NCI-H524 (cell line): ENCODE data around the gene ROCK2.

Source experiments
- DNase-seq, 2 experiments: peaks; one replicate each; lab custom pipeline; 2025; lab: John Stamatoyannopoulos, UW

The ROCK2 gene

GRCh38 chr2:11310212-11310611 lies 34.2 kb downstream of the ROCK2 start:
- DNase-seq: no peak

- no peak for DNase-seq
Measured at GRCh38 chr2:11309706-11310105, 34.7 kb downstream of the ROCK2 start.

GRCh38 chr2:11307764-11308415 lies 36.5 kb downstream of the ROCK2 start:
- DNase-seq: no peak

GRCh38 chr2:11305958-11306357 lies 38.5 kb downstream of the ROCK2 start:
- DNase-seq: no peak

- DNase-seq: no peak
Measured at GRCh38 chr2:11305338-11305737, 39.1 kb downstream of the ROCK2 start.

- DNase-seq: no peak
Measured at GRCh38 chr2:11304476-11304875, 40.0 kb downstream of the ROCK2 start.

GRCh38 chr2:11303290-11304013 lies 41.0 kb downstream of the ROCK2 start:
- DNase-seq: no peak

GRCh38 chr2:11299439-11299838 lies 45.0 kb downstream of the ROCK2 start:
- no peak for DNase-seq

- DNase-seq: no peak
Measured at GRCh38 chr2:11298592-11298991, 45.8 kb downstream of the ROCK2 start.

- DNase-seq: no peak
Measured at GRCh38 chr2:11296401-11296800, 48.0 kb downstream of the ROCK2 start.

GRCh38 chr2:11292464-11293255 lies 51.8 kb downstream of the ROCK2 start:
- DNase-seq: no peak

- DNase-seq: no peak
Measured at GRCh38 chr2:11290713-11291112, 53.7 kb downstream of the ROCK2 start.

GRCh38 chr2:11290211-11290610 lies 54.2 kb downstream of the ROCK2 start:
- DNase-seq: no peak

- DNase-seq: no peak
Measured at GRCh38 chr2:11288431-11288830, 56.0 kb downstream of the ROCK2 start.

GRCh38 chr2:11286749-11287148 lies 57.7 kb downstream of the ROCK2 start:
- no peak for DNase-seq

- no peak for DNase-seq
Measured at GRCh38 chr2:11286323-11286722, 58.1 kb downstream of the ROCK2 start.

GRCh38 chr2:11285499-11285898 lies 58.9 kb downstream of the ROCK2 start:
- no peak for DNase-seq

- DNase-seq: no peak
Measured at GRCh38 chr2:11281186-11281585, 63.2 kb downstream of the ROCK2 start.

- DNase-seq: no peak
Measured at GRCh38 chr2:11280713-11281112, 63.7 kb downstream of the ROCK2 start.

- DNase-seq: no peak
Measured at GRCh38 chr2:11279398-11279797, 65.0 kb downstream of the ROCK2 start.

GRCh38 chr2:11278219-11278618 lies 66.2 kb downstream of the ROCK2 start:
- DNase-seq: no peak

- DNase-seq: no peak
Measured at GRCh38 chr2:11275910-11276309, 68.5 kb downstream of the ROCK2 start.

- DNase-seq: no peak
Measured at GRCh38 chr2:11270891-11271290, 73.5 kb downstream of the ROCK2 start.
